ENCODE measurements around the gene REXO4. TPM values are rescaled to one million over a fixed set of nuclear protein-coding genes. Genes with fewer than 3 reads are reported as not detected.

The REXO4 gene
- total RNA-seq, 2 experiments from 2014 or later: 35.7 to 45.5 TPM

- no peak overlapping the region for H3K4me3 ChIP-seq (ENCODE audit: low read depth, low read length, poor library complexity, severe bottlenecking)
- no peaks in the 10 kb centered on the region for H3K79me2 ChIP-seq (ENCODE audit: insufficient read depth, low read depth, low read length)
- no peaks in the 10 kb centered on the region for H3K4me1 ChIP-seq (ENCODE audit: insufficient read depth, low read length, poor library complexity, severe bottlenecking)
- DNase-seq (ENCODE audit: low spot score): no peak
- H3K4me2 ChIP-seq (ENCODE audit: low read length): no peak overlapping the region
- ChIA-PET POLR2A (no interaction called here), CTCF (ENCODE audit: unreplicated experiment) (no interaction called here)
- intact Hi-C loops (cut with micrococcal nuclease; ENCODE audit: unreplicated experiment): no loop called here
- BruUV-seq (replicated peaks): no TSS peak
- H3K36me3 ChIP-seq (ENCODE audit: insufficient read depth, low read length): no peaks in the 10 kb centered on the region
- H2AFZ ChIP-seq (ENCODE audit: low read length): no peak overlapping the region
- no peaks in the 10 kb centered on the region for H4K20me1 ChIP-seq (ENCODE audit: insufficient read depth, low read length)
- H3K9me2 ChIP-seq (ENCODE audit: insufficient read depth, low read length): no peaks in the 10 kb centered on the region
- TF ChIP-seq EZH2phosphoT487 (IDR thresholded peaks at IDR 0.05; ENCODE audit: borderline replicate concordance, low read depth, low read length) (no peak), CTCF (conservative IDR thresholded peaks at IDR 0.05; ENCODE audit: low read length) (no peak)
- H3K9me3 ChIP-seq (ENCODE audit: low read length): no peaks in the 10 kb centered on the region
- H3K27ac ChIP-seq (ENCODE audit: low read depth, low read length, poor library complexity, severe bottlenecking): no peak overlapping the region
Measured at GRCh38 chr9:133428617-133429101, 10.8 kb upstream of the REXO4 start.

- no peaks in the 10 kb centered on the region for H3K79me2 ChIP-seq (ENCODE audit: insufficient read depth, low read depth, low read length)
- no peak overlapping the region for H3K4me3 ChIP-seq (ENCODE audit: low read depth, low read length, poor library complexity, severe bottlenecking)
- H3K27ac ChIP-seq (ENCODE audit: low read depth, low read length, poor library complexity, severe bottlenecking): no peak overlapping the region
- no peaks in the 10 kb centered on the region for H3K36me3 ChIP-seq (ENCODE audit: insufficient read depth, low read length)
- CTCF ChIA-PET (ENCODE audit: unreplicated experiment): no interaction called here
- H4K20me1 ChIP-seq (ENCODE audit: insufficient read depth, low read length): no peaks in the 10 kb centered on the region
- POLR2A ChIA-PET: no interaction called here
- no peaks in the 10 kb centered on the region for H3K9me2 ChIP-seq (ENCODE audit: insufficient read depth, low read length)
- no peak overlapping the region for H3K4me2 ChIP-seq (ENCODE audit: low read length)
- intact Hi-C loops (cut with micrococcal nuclease; ENCODE audit: unreplicated experiment): no loop called here
- H3K4me1 ChIP-seq (ENCODE audit: insufficient read depth, low read length, poor library complexity, severe bottlenecking): no peaks in the 10 kb centered on the region
- TF ChIP-seq CTCF (conservative IDR thresholded peaks at IDR 0.05; ENCODE audit: low read length) (no peak), EZH2phosphoT487 (IDR thresholded peaks at IDR 0.05; ENCODE audit: borderline replicate concordance, low read depth, low read length) (no peak)
- H2AFZ ChIP-seq (ENCODE audit: low read length): no peak overlapping the region
- H3K9me3 ChIP-seq (ENCODE audit: low read length): no peaks in the 10 kb centered on the region
- no TSS peak for BruUV-seq (replicated peaks)
- no peak for DNase-seq (ENCODE audit: low spot score)
Measured at GRCh38 chr9:133427658-133428348, 10.0 kb upstream of the REXO4 start.

GRCh38 chr9:133426011-133426410, 8.2 kb upstream of the REXO4 start:
- BruUV-seq (replicated peaks): no TSS peak
- no peak overlapping the region for H3K4me3 ChIP-seq (ENCODE audit: low read depth, low read length, poor library complexity, severe bottlenecking)
- no peak for TF ChIP-seq CTCF (conservative IDR thresholded peaks at IDR 0.05; ENCODE audit: low read length)
- TF ChIP-seq EZH2phosphoT487 (IDR thresholded peaks at IDR 0.05; ENCODE audit: borderline replicate concordance, low read depth, low read length): no peak
- intact Hi-C loops (cut with micrococcal nuclease; ENCODE audit: unreplicated experiment): no loop called here
- no peaks in the 10 kb centered on the region for H3K9me3 ChIP-seq (ENCODE audit: low read length)
- POLR2A ChIA-PET: no interaction called here
- H4K20me1 ChIP-seq (ENCODE audit: insufficient read depth, low read length): no peaks in the 10 kb centered on the region
- no peaks in the 10 kb centered on the region for H3K79me2 ChIP-seq (ENCODE audit: insufficient read depth, low read depth, low read length)
- no peak overlapping the region for H3K27ac ChIP-seq (ENCODE audit: low read depth, low read length, poor library complexity, severe bottlenecking)
- no peak overlapping the region for H3K4me2 ChIP-seq (ENCODE audit: low read length)
- H3K36me3 ChIP-seq (ENCODE audit: insufficient read depth, low read length): no peaks in the 10 kb centered on the region
- H2AFZ ChIP-seq (ENCODE audit: low read length): no peak overlapping the region
- H3K4me1 ChIP-seq (ENCODE audit: insufficient read depth, low read length, poor library complexity, severe bottlenecking): peaks cover 9% of the 10 kb centered on the region
- H3K9me2 ChIP-seq (ENCODE audit: insufficient read depth, low read length): no peaks in the 10 kb centered on the region
- CTCF ChIA-PET (ENCODE audit: unreplicated experiment): no interaction called here
- no peak for DNase-seq (ENCODE audit: low spot score)
